HepG2 (cell line): ENCODE data around the gene HACE1.

Experiments used
- CBFB ChIP-seq: sonication (generic); formaldehyde crosslinking; IDR thresholded peaks from 2 replicates; pipeline ENCODE4 v1.4.0; 2020; ENCODE audit warnings: missing genetic modification reagents
- CTCF ChIP-seq: sonication (generic); formaldehyde crosslinking; IDR thresholded peaks from 2 replicates; pipeline ENCODE4 v1.5.0; 2020; ENCODE audit warnings: mild to moderate bottlenecking, missing genetic modification reagents, moderate library complexity
- ZNF782 ChIP-seq: sonication (generic); formaldehyde crosslinking; IDR thresholded peaks from 2 replicates; pipeline ENCODE4 v1.4.0; 2020; ENCODE audit warnings: missing genetic modification reagents, mild to moderate bottlenecking, borderline replicate concordance

- TF ChIP-seq CTCF (CRISPR knock-in tag) (no peak), CBFB (CRISPR knock-in tag) (no peak), ZNF782 (CRISPR knock-in tag) (no peak)
Observed at GRCh38 chr6:104692008-104692407, 167.7 kb downstream of the HACE1 start.
